GM12865 (cell line): ENCODE results near the gene SASH3.

Experiments used
- DNase-seq: peaks from one replicate; pipeline ENCODE4 v3.0.0; 2010; ENCODE audit warnings: low read depth
- H3K4me3 ChIP-seq: 2 replicates; pipeline ENCODE4 v1.5.1; 2011; ENCODE audit warnings: mild to moderate bottlenecking, low read depth, low read length, control low read depth
- TF ChIP-seq, protein P1 (sequence below): IDR thresholded peaks from 2 replicates; pipeline ENCODE4 v1.5.1; 2011; ENCODE audit warnings: low read length, control low read depth, low read depth, inconsistent platforms; ENCODE audit not compliant: insufficient read depth; ENCODE audit errors: missing control alignments

Gene SASH3

DNA sequence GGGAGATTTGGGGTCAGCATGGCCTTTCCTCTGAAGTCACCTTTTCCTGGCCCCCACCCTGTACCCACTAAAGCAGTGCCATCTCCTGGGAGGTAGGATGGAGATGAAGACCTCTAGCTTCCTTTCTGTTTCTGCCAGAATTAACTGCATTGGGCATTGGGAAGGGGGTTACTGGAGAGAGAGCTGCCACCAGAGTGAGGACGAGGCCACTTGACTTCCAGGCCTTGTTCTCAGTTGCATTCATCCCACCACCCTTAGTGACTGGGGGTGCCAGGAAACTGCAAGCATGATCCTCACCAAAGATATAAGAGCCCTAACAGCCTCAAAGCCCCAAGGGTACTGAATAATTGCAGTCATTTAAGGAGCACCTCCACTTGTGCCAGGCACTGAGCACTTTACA is 15.8 kb downstream of the SASH3 start:
- TF ChIP-seq, protein P1, sequence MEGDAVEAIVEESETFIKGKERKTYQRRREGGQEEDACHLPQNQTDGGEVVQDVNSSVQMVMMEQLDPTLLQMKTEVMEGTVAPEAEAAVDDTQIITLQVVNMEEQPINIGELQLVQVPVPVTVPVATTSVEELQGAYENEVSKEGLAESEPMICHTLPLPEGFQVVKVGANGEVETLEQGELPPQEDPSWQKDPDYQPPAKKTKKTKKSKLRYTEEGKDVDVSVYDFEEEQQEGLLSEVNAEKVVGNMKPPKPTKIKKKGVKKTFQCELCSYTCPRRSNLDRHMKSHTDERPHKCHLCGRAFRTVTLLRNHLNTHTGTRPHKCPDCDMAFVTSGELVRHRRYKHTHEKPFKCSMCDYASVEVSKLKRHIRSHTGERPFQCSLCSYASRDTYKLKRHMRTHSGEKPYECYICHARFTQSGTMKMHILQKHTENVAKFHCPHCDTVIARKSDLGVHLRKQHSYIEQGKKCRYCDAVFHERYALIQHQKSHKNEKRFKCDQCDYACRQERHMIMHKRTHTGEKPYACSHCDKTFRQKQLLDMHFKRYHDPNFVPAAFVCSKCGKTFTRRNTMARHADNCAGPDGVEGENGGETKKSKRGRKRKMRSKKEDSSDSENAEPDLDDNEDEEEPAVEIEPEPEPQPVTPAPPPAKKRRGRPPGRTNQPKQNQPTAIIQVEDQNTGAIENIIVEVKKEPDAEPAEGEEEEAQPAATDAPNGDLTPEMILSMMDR, result no peak
- DNase-seq, result no peak
- H3K4me3 ChIP-seq, result no peak overlapping the region

DNA sequence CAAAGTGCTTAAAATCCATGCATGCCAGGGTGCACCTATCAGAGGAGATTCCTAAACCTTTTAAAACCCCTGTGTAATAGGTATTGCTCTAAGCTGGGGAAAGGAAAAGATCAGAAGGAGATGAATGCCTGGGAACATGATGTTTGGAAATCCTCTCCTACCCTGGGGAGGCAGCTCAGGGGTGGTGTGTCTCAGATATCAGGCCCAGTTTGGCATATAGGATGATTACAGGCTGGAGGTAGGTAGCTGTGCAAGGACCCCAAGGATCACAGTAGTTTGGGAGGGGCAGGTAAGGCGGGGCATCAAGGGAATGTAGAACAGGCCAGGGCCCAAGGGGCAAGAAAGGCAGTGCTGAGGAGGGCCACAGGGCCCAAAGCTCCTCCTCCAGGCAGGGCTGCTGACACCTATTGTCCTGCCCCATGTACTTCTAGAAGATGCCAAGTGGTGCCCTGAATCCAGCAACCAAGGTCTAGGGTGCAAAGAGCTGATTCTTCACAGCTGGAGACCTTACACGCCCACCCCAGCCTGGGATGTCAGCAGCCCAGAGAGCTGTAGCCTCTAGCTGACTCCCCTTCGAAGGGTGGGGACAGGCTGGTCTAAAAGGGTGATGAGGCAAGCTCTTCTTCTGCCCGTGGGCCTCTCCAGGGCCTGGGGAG is 17.6 kb downstream of the SASH3 start:
- no peak overlapping the region for H3K4me3 ChIP-seq
- TF ChIP-seq, protein P1, result no peak
- DNase-seq, result no peak

GRCh38 chrX:129798456-129798855 is 18.7 kb downstream of the SASH3 start:
- TF ChIP-seq, protein P1, result no peak
- DNase-seq, result no peak
- H3K4me3 ChIP-seq, result no peak overlapping the region

GRCh38 chrX:129798888-129799287 is 19.1 kb downstream of the SASH3 start:
- no peak overlapping the region for H3K4me3 ChIP-seq
- TF ChIP-seq, protein P1, result no peak
- no peak for DNase-seq

- DNase-seq, result no peak
- no peak overlapping the region for H3K4me3 ChIP-seq
Measured at GRCh38 chrX:129800186-129800585, 20.4 kb downstream of the SASH3 start.

DNA sequence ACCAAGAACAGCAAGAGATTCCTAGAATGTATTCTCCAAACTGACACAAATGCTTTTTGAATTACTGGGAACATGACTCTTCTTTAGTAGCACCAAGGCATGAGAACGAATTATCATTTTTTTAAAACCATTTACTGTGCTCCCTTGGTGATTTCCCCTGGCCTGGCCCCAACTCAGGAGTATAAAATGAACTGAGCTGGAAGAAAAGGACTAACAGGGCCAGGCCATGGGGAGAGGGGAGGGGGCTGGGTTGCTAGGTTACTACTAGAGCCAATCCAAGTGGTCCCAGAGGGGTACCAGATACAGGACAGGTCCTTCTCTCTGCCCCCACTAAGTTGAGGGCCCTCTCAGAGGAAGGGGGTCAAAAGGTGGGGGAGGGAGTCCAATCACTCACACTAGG is 23.1 kb downstream of the SASH3 start:
- DNase-seq, result no peak
- H3K4me3 ChIP-seq, result no peak overlapping the region
- TF ChIP-seq, protein P1, result no peak

More at GRCh38 chrX:129800186-129800585, 20.4 kb downstream of the SASH3 start:
- TF ChIP-seq, protein P1, result no peak

- H3K4me3 ChIP-seq, result no peak overlapping the region
- TF ChIP-seq, protein P1, result no peak
- DNase-seq, result no peak
Measured at GRCh38 chrX:129804806-129805205, 25.1 kb downstream of the SASH3 start.
